Nephron progenitor cell (in vitro differentiated cells): ENCODE data around the gene RAB1B.
"Not testable (repeated sequence)": the region's sequence is repeated elsewhere in the genome, so short reads cannot be mapped to it uniquely, and the experiment has no call there.

Experiments
- DNase-seq: peaks from one replicate; pipeline ENCODE4 v3.0.0; 2021
- H3K27ac Mint-ChIP-seq: 2 replicates; pipeline ENCODE4 v1.8.0; 2021; ENCODE audit warnings: mild to moderate bottlenecking, moderate library complexity, mixed read lengths
- H3K27me3 Mint-ChIP-seq: 2 replicates; pipeline ENCODE4 v1.8.0; 2021; ENCODE audit warnings: mild to moderate bottlenecking, low read depth, mixed read lengths; ENCODE audit not compliant: poor library complexity
- H3K36me3 Mint-ChIP-seq: 2 replicates; pipeline ENCODE4 v1.8.0; 2021; ENCODE audit warnings: low read depth, mixed read lengths
- H3K4me1 Mint-ChIP-seq: 2 replicates; pipeline ENCODE4 v1.8.0; 2021; ENCODE audit warnings: mixed read lengths
- H3K4me3 Mint-ChIP-seq: 2 replicates; pipeline ENCODE4 v1.8.0; 2021; ENCODE audit warnings: mild to moderate bottlenecking, moderate library complexity, mixed read lengths
- H3K9me3 Mint-ChIP-seq: 2 replicates; pipeline ENCODE4 v1.8.0; 2021; ENCODE audit warnings: mild to moderate bottlenecking, moderate library complexity, mixed read lengths
- TF ChIP-seq, protein P1 (sequence below): fragments of 200-600 bp; sonication (generic); IDR thresholded peaks from 2 replicates; pipeline ENCODE4 v1.5.0; 2021; ENCODE audit warnings: antibody characterized with exemption

RAB1B gene

GRCh38 chr11:66317723-66318599 is 49.5 kb downstream of the RAB1B start:
- peaks cover 16% of the 10 kb centered on the region for H3K9me3 Mint-ChIP-seq
- peak; percentile 37 for DNase-seq
- H3K4me1 Mint-ChIP-seq: peaks cover 72% of the 10 kb centered on the region
- no peaks in the 10 kb centered on the region for H3K36me3 Mint-ChIP-seq
- TF ChIP-seq, protein P1, sequence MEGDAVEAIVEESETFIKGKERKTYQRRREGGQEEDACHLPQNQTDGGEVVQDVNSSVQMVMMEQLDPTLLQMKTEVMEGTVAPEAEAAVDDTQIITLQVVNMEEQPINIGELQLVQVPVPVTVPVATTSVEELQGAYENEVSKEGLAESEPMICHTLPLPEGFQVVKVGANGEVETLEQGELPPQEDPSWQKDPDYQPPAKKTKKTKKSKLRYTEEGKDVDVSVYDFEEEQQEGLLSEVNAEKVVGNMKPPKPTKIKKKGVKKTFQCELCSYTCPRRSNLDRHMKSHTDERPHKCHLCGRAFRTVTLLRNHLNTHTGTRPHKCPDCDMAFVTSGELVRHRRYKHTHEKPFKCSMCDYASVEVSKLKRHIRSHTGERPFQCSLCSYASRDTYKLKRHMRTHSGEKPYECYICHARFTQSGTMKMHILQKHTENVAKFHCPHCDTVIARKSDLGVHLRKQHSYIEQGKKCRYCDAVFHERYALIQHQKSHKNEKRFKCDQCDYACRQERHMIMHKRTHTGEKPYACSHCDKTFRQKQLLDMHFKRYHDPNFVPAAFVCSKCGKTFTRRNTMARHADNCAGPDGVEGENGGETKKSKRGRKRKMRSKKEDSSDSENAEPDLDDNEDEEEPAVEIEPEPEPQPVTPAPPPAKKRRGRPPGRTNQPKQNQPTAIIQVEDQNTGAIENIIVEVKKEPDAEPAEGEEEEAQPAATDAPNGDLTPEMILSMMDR: no peak
- H3K4me3 Mint-ChIP-seq: peak overlapping the region; percentile 73
- no peaks in the 10 kb centered on the region for H3K27me3 Mint-ChIP-seq
- peak overlapping the region; percentile 97 for H3K27ac Mint-ChIP-seq

- DNase-seq: no peak
- H3K27ac Mint-ChIP-seq: peak overlapping the region; percentile 87
- peaks cover 16% of the 10 kb centered on the region for H3K9me3 Mint-ChIP-seq
- H3K4me3 Mint-ChIP-seq: peak overlapping the region; percentile 21
- H3K27me3 Mint-ChIP-seq: no peaks in the 10 kb centered on the region
- peaks cover 76% of the 10 kb centered on the region for H3K4me1 Mint-ChIP-seq
- no peaks in the 10 kb centered on the region for H3K36me3 Mint-ChIP-seq
- TF ChIP-seq, protein P1: no peak
These were observed 50.1 kb downstream of the RAB1B start for GRCh38 chr11:66318600-66318970.

DNA sequence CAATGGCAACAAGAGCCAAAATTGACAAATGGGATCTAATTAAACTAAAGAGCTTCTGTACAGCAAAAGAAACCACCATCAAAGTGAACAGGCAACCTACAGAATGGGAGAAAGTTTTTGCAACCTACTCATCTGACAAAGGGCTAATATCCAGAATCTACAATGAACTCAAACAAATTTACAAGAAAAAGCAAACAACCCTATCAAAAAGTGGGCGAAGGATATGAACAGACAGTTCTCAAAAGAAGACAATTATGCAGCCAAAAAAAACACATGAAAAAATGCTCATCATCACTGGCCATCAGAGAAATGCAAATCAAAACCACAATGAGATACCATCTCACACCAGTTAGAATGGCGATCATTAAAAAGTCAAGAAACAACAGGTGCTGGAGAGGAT is 51.9 kb downstream of the RAB1B start:
- DNase-seq, H3K36me3 Mint-ChIP-seq, H3K4me3 Mint-ChIP-seq, H3K27me3 Mint-ChIP-seq, H3K27ac Mint-ChIP-seq: not testable (repeated sequence)
- Mint-ChIP-seq H3K9me3 (peaks cover 16% of the 10 kb centered on the region), H3K4me1 (peaks cover 77% of the 10 kb centered on the region)

GRCh38 chr11:66320748-66321147 is 52.3 kb downstream of the RAB1B start:
- H3K9me3 Mint-ChIP-seq: peaks cover 16% of the 10 kb centered on the region
- not testable (repeated sequence) for H3K4me3 Mint-ChIP-seq, DNase-seq, H3K36me3 Mint-ChIP-seq, H3K27ac Mint-ChIP-seq, H3K27me3 Mint-ChIP-seq
- H3K4me1 Mint-ChIP-seq: peaks cover 77% of the 10 kb centered on the region

DNA sequence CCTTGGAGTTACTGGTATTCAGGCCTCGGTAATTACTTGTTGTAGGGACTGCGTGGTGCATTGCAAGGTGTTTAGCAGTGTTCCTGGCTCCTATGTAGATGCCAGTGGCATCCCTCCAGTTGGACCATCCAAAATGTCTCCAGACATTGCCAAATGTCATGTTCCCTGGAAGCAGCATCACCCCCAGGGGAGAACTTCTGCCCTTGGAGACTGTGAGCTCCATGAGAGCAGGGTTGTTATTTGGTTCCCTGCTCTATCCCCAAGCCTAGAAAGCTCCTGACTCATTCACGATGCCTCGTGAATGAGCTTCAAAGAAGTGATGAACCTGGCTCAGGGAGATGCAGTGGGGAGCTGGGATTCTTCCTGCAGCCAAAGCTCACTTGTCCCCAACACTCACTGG is 53.2 kb downstream of the RAB1B start:
- Mint-ChIP-seq H3K4me3 (no peak overlapping the region), H3K9me3 (peaks cover 16% of the 10 kb centered on the region), H3K27me3 (no peaks in the 10 kb centered on the region), H3K4me1 (peaks cover 81% of the 10 kb centered on the region), H3K27ac (no peak overlapping the region), H3K36me3 (no peaks in the 10 kb centered on the region)
- DNase-seq: no peak
- TF ChIP-seq, protein P1: no peak

DNA sequence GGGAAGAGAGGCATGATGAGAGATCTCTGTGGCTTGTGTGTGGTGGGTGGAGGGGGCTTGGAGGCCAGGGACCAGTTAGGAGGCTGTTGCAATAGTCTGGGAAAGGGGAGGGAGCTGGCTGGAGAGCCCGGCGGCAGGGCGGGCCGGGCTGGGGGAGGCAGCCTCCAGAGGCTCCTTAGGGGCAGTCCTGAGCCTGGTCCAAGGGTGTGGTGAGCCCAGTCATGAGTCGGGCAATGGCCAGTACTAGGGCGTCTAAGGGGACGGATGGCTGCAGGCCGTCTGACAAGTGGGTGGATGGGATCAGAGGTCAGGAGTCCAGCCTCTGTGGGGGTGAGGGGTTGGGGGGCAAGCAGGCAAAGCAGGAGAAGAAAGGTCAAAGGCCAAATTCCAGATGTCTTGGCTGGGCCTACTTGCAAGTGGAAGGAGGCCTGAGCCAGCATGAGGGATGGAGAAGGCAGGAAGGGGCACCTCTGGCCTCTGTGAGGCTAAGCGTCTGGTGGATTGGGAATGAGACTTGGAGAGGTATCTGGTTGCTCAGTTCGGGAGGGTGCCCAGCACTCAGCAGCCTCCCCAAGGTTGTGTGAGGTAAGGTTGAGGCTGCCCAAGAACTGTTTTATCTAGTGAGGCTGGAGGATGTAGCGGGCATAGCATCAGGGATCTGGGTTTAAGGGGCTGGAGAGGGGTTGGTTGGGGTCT is 54.4 kb downstream of the RAB1B start:
- H3K4me3 Mint-ChIP-seq: peak overlapping the region; percentile 30
- peaks cover 16% of the 10 kb centered on the region for H3K9me3 Mint-ChIP-seq
- H3K27ac Mint-ChIP-seq: no peak overlapping the region
- TF ChIP-seq, protein P1: no peak
- no peaks in the 10 kb centered on the region for H3K36me3 Mint-ChIP-seq
- H3K4me1 Mint-ChIP-seq: peaks cover 83% of the 10 kb centered on the region
- DNase-seq: no peak
- peaks cover 5% of the 10 kb centered on the region for H3K27me3 Mint-ChIP-seq
